HG03159 (cell line): ENCODE data around the gene FOXJ3.

Experiments used
- ATAC-seq: cut with Tn5 transposase; IDR thresholded peaks from one replicate; pipeline ENCODE4 v1.9.1; 2021; ENCODE audit warnings: mild to moderate bottlenecking, moderate library complexity; ENCODE audit not compliant: unreplicated experiment

Gene FOXJ3

GRCh38 chr1:42171679-42172266 is 163.3 kb downstream of the FOXJ3 start:
- ATAC-seq, result no peak

- ATAC-seq, result no peak
Measured at GRCh38 chr1:42170779-42171621, 164.0 kb downstream of the FOXJ3 start.

GRCh38 chr1:42168763-42169162 is 166.3 kb downstream of the FOXJ3 start:
- ATAC-seq, result no peak

- ATAC-seq, result no peak
Measured at GRCh38 chr1:42168391-42168670, 166.7 kb downstream of the FOXJ3 start.

GRCh38 chr1:42167611-42168390 is 167.2 kb downstream of the FOXJ3 start:
- no peak for ATAC-seq

- ATAC-seq, result no peak
Measured at GRCh38 chr1:42165511-42166210, 169.4 kb downstream of the FOXJ3 start.

GRCh38 chr1:42164551-42165420 is 170.2 kb downstream of the FOXJ3 start, which contains the start of gene GUCA2A:
GUCA2A (minus strand) TSS chr1:42164745; CDS start chr1:42164712, 33 bp downstream.
- ATAC-seq, result no peak

- ATAC-seq, result no peak
Measured at GRCh38 chr1:42163536-42164503, 171.2 kb downstream of the FOXJ3 start.

- ATAC-seq, result no peak
Measured at GRCh38 chr1:42163114-42163513, 171.9 kb downstream of the FOXJ3 start.

GRCh38 chr1:42162181-42162580 is 172.9 kb downstream of the FOXJ3 start:
- ATAC-seq, result no peak

- ATAC-seq, result no peak
Measured at GRCh38 chr1:42158189-42158588, 176.8 kb downstream of the FOXJ3 start.

GRCh38 chr1:42157667-42158066 is 177.4 kb downstream of the FOXJ3 start:
- no peak for ATAC-seq

GRCh38 chr1:42155362-42155761 is 179.7 kb downstream of the FOXJ3 start:
- ATAC-seq, result no peak

- no peak for ATAC-seq
Measured at GRCh38 chr1:42154685-42155084, 180.3 kb downstream of the FOXJ3 start.

- ATAC-seq, result no peak
Measured at GRCh38 chr1:42153624-42154023, 181.4 kb downstream of the FOXJ3 start.

- no peak for ATAC-seq
Measured at GRCh38 chr1:42152907-42153600, 182.0 kb downstream of the FOXJ3 start, which contains the start of gene GUCA2B. GUCA2B (plus strand) TSS chr1:42153410; CDS start chr1:42153451, 41 bp downstream.

- no peak for ATAC-seq
Measured at GRCh38 chr1:42152119-42152518, 182.9 kb downstream of the FOXJ3 start.

GRCh38 chr1:42150651-42151050 is 184.4 kb downstream of the FOXJ3 start:
- no peak for ATAC-seq
